Measurements from ENCODE around the gene ZDHHC1.
"Not testable (repeated sequence)": the region's sequence is repeated elsewhere in the genome, so short reads cannot be mapped to it uniquely, and the experiment has no call there.

GRCh38 chr16:67359540-67360269 lies 56.6 kb downstream of the ZDHHC1 start:
- TF ChIP-seq POLR2AphosphoS5 (IDR thresholded peaks at IDR 0.05); CTCF (IDR thresholded peaks at IDR 0.05); POLR2A (IDR thresholded peaks at IDR 0.05; ENCODE audit: low read depth); EP300 (IDR thresholded peaks at IDR 0.05): not testable (repeated sequence)
